Spleen (tissue), 7 donors: ENCODE measurements around the gene DYNLRB1.

Experiments used
- POLR2A ChIP-seq, 3 donors: fragments of 450-650 bp; IDR thresholded peaks; one replicate each; pipeline ENCODE4 v1.5.1; 2017; ENCODE audit warnings: antibody characterized with exemption in 3 of 3, mild to moderate bottlenecking in 1 of 3
- POLR2AphosphoS5 ChIP-seq, 3 donors: sonication (generic); formaldehyde crosslinking; IDR thresholded peaks; one replicate each; pipeline ENCODE4 v1.5.1; 2017; ENCODE audit warnings: antibody characterized with exemption in 3 of 3
- TF ChIP-seq, protein P1 (sequence below), 11 experiments: fragments of 200-600 bp in 7 of 11; fragments of 450-650 bp in 4 of 11; sonication (generic) in 4 of 11; IDR thresholded peaks in 8 of 11; conservative IDR thresholded peaks in 3 of 11; 1 replicate in 7 of 11; 2 replicates in 4 of 11; pipeline versions ENCODE4 v1.4.0 to v1.8.0; 2016 to 2021; ENCODE audit warnings: antibody characterized with exemption in 11 of 11, inconsistent platforms in 4 of 11, mild to moderate bottlenecking in 1 of 11
- donor health status: DM: no; HTN: no; CAD: no; lungs with moderate emphysema.
- donor health status: DM: no; HTN: no; CAD: no.
- donor health status: DM: no; HTN: no; CAD: no.

DNA sequence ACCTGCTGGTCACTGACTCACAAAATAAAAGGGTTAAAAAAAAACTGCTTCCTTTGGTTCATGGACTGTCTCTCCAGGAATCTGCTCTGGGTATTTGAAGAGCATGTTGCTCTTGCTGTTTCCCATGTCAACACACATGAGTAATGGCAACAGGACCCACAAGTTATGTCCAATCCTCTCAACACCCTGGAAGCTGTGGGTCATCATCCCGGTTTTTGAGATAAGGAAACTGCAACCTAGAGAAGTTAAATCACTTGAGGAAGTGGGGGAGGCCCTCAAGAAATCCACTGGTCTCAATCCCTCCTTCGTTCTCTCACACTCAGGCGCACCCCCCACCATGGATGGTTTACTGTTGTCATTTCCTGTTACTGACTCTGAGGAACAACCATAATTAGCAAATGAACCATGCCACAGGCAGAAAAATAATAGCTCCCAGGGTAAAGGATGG, 54.7 kb downstream of the DYNLRB1 start:
- TF ChIP-seq, protein P1, sequence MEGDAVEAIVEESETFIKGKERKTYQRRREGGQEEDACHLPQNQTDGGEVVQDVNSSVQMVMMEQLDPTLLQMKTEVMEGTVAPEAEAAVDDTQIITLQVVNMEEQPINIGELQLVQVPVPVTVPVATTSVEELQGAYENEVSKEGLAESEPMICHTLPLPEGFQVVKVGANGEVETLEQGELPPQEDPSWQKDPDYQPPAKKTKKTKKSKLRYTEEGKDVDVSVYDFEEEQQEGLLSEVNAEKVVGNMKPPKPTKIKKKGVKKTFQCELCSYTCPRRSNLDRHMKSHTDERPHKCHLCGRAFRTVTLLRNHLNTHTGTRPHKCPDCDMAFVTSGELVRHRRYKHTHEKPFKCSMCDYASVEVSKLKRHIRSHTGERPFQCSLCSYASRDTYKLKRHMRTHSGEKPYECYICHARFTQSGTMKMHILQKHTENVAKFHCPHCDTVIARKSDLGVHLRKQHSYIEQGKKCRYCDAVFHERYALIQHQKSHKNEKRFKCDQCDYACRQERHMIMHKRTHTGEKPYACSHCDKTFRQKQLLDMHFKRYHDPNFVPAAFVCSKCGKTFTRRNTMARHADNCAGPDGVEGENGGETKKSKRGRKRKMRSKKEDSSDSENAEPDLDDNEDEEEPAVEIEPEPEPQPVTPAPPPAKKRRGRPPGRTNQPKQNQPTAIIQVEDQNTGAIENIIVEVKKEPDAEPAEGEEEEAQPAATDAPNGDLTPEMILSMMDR (IDR thresholded peaks at IDR 0.05 in 8 of 11, conservative IDR thresholded peaks at IDR 0.05 in 3 of 11): no peak
- TF ChIP-seq POLR2A (IDR thresholded peaks at IDR 0.05): no peak
- no peak for TF ChIP-seq POLR2AphosphoS5 (IDR thresholded peaks at IDR 0.05)
